Endothelial cell of coronary artery (primary cell): ENCODE data around the gene CNTN4. TPM values are rescaled to one million over a fixed set of nuclear protein-coding genes. Genes with fewer than 3 reads are reported as not detected.

Experiments used
- total RNA-seq: library from RNA; depleted of rRNA; stranded (reverse); fragments of >200 nt; gene quantifications from 2 replicates; pipeline ENCODE4 v1.2.3, GENCODE V29; 2014

The CNTN4 gene
- total RNA-seq = under 0.01 TPM in 2 replicates

DNA sequence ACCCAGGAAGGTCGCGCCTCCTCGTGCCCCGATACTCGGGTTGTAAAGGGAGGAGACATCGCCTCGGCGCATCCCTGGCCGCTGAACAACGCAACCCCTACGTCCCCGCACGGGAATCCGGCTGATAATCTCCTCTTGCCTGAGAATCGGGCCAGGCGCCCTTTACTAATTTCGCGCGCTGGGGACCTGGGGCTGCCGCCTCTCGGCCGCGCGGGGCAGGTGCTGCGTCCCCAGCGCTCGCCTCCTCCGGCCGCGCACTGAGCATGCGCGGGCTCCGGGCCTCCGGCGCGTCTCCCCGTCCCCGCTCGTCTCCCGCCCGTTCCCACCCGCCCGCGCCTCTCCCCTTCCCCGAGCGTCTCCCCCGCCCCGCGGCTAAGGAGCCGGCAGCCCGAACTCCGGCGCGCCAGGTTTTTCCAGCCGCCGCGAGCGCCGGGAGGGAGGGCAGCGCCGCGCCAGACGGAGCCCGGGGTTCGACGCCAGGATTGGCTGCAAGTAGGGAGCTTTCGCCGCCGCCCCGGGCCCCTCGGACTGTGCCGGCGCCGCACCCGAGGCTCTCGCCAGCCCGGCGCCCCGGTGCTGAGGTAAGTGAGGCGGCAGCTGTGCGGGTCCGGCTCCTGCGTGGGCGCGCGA, at the start of gene CNTN4:
Gene CNTN4 (plus strand): TSS at position 469 of the 630 bp plus-strand sequence.

